ENCODE results near the gene DDX23.

Gene DDX23

GRCh38 chr12:48851883-48852733, at the start of gene DDX23:
Gene DDX23 (minus strand): TSS chr12:48852163. CDS start chr12:48845782, 6,381 bp downstream.
- Histone ChIP-seq H3K27ac (ENCODE audit: low read depth, low read length) (peak within 1 kb of the TSS; percentile 81), H3K27me3 (ENCODE audit: control insufficient read depth, insufficient read depth, low read length) (no peaks in the 10 kb centered on the region), H3K4me3 (ENCODE audit: low read depth, low read length) (peak within 1 kb of the TSS; percentile 94), H3K9me3 (ENCODE audit: control insufficient read depth, insufficient read depth, low read depth, low read length) (no peaks in the 10 kb centered on the region), H3K36me3 (ENCODE audit: control insufficient read depth, insufficient read depth, low read length) (peaks cover 6% of the 10 kb centered on the region; the same call in 1 of the 2 replicates), H3K4me1 (ENCODE audit: control insufficient read depth, insufficient read depth, low read length) (peaks cover 13% of the 10 kb centered on the region), H3K9ac (ENCODE audit: low read length) (peak within 1 kb of the TSS; percentile 97)

- H3K9me3 ChIP-seq (ENCODE audit: control insufficient read depth, insufficient read depth, low read depth, low read length), result no peaks in the 10 kb centered on the region
- H3K4me3 ChIP-seq (ENCODE audit: low read depth, low read length), result no peak overlapping the region
- H3K27ac ChIP-seq (ENCODE audit: low read depth, low read length), result no peak overlapping the region
- H3K36me3 ChIP-seq (ENCODE audit: control insufficient read depth, insufficient read depth, low read length), result no peaks in the 10 kb centered on the region
- H3K4me1 ChIP-seq (ENCODE audit: control insufficient read depth, insufficient read depth, low read length), result no peaks in the 10 kb centered on the region
- H3K27me3 ChIP-seq (ENCODE audit: control insufficient read depth, insufficient read depth, low read length), result no peaks in the 10 kb centered on the region
- no peak overlapping the region for H3K9ac ChIP-seq (ENCODE audit: low read length)
Observed at GRCh38 chr12:48901278-48901677, 49.3 kb upstream of the DDX23 start.

- Histone ChIP-seq H3K27ac (ENCODE audit: low read depth, low read length) (no peak overlapping the region), H3K4me1 (ENCODE audit: control insufficient read depth, insufficient read depth, low read length) (no peaks in the 10 kb centered on the region), H3K36me3 (ENCODE audit: control insufficient read depth, insufficient read depth, low read length) (no peaks in the 10 kb centered on the region), H3K9me3 (ENCODE audit: control insufficient read depth, insufficient read depth, low read depth, low read length) (no peaks in the 10 kb centered on the region), H3K27me3 (ENCODE audit: control insufficient read depth, insufficient read depth, low read length) (no peaks in the 10 kb centered on the region), H3K4me3 (ENCODE audit: low read depth, low read length) (no peak overlapping the region), H3K9ac (ENCODE audit: low read length) (no peak overlapping the region)
Observed at GRCh38 chr12:48899651-48900050, 47.7 kb upstream of the DDX23 start.

- Histone ChIP-seq H3K27ac (ENCODE audit: low read depth, low read length) (no peak overlapping the region), H3K27me3 (ENCODE audit: control insufficient read depth, insufficient read depth, low read length) (peaks cover 12% of the 10 kb centered on the region), H3K9ac (ENCODE audit: low read length) (no peak overlapping the region), H3K4me3 (ENCODE audit: low read depth, low read length) (no peak overlapping the region), H3K4me1 (ENCODE audit: control insufficient read depth, insufficient read depth, low read length) (no peaks in the 10 kb centered on the region), H3K9me3 (ENCODE audit: control insufficient read depth, insufficient read depth, low read depth, low read length) (no peaks in the 10 kb centered on the region), H3K36me3 (ENCODE audit: control insufficient read depth, insufficient read depth, low read length) (no peaks in the 10 kb centered on the region)
Observed at GRCh38 chr12:48894271-48894670, 42.3 kb upstream of the DDX23 start.

GRCh38 chr12:48890657-48891418, 38.9 kb upstream of the DDX23 start:
- no peak overlapping the region for H3K27ac ChIP-seq (ENCODE audit: low read depth, low read length)
- H3K27me3 ChIP-seq (ENCODE audit: control insufficient read depth, insufficient read depth, low read length), result peaks cover 12% of the 10 kb centered on the region
- H3K9ac ChIP-seq (ENCODE audit: low read length), result no peak overlapping the region
- no peaks in the 10 kb centered on the region for H3K36me3 ChIP-seq (ENCODE audit: control insufficient read depth, insufficient read depth, low read length)
- H3K4me1 ChIP-seq (ENCODE audit: control insufficient read depth, insufficient read depth, low read length), result no peaks in the 10 kb centered on the region
- no peaks in the 10 kb centered on the region for H3K9me3 ChIP-seq (ENCODE audit: control insufficient read depth, insufficient read depth, low read depth, low read length)
- peak overlapping the region; percentile 65 for H3K4me3 ChIP-seq (ENCODE audit: low read depth, low read length)

GRCh38 chr12:48889679-48890078, 37.7 kb upstream of the DDX23 start:
- H3K36me3 ChIP-seq (ENCODE audit: control insufficient read depth, insufficient read depth, low read length), result no peaks in the 10 kb centered on the region
- no peaks in the 10 kb centered on the region for H3K4me1 ChIP-seq (ENCODE audit: control insufficient read depth, insufficient read depth, low read length)
- H3K27ac ChIP-seq (ENCODE audit: low read depth, low read length), result no peak overlapping the region
- H3K27me3 ChIP-seq (ENCODE audit: control insufficient read depth, insufficient read depth, low read length), result peaks cover 12% of the 10 kb centered on the region
- H3K9ac ChIP-seq (ENCODE audit: low read length), result no peak overlapping the region
- no peak overlapping the region for H3K4me3 ChIP-seq (ENCODE audit: low read depth, low read length)
- H3K9me3 ChIP-seq (ENCODE audit: control insufficient read depth, insufficient read depth, low read depth, low read length), result no peaks in the 10 kb centered on the region

GRCh38 chr12:48883305-48884161, 31.6 kb upstream of the DDX23 start:
- no peaks in the 10 kb centered on the region for H3K9me3 ChIP-seq (ENCODE audit: control insufficient read depth, insufficient read depth, low read depth, low read length)
- H3K4me1 ChIP-seq (ENCODE audit: control insufficient read depth, insufficient read depth, low read length), result peaks cover 30% of the 10 kb centered on the region
- no peaks in the 10 kb centered on the region for H3K36me3 ChIP-seq (ENCODE audit: control insufficient read depth, insufficient read depth, low read length)
- H3K4me3 ChIP-seq (ENCODE audit: low read depth, low read length), result peak overlapping the region; percentile 8; the same call in 1 of the 2 replicates
- peak overlapping the region; percentile 21; the same call in 1 of the 2 replicates for H3K27ac ChIP-seq (ENCODE audit: low read depth, low read length)
- peak overlapping the region; percentile 63 for H3K9ac ChIP-seq (ENCODE audit: low read length)
- H3K27me3 ChIP-seq (ENCODE audit: control insufficient read depth, insufficient read depth, low read length), result 0 out of 2 replicates have a peak, but pooled peaks cover 3% of the 10 kb centered on the region

- Histone ChIP-seq H3K4me3 (ENCODE audit: low read depth, low read length) (0 out of 2 replicates have a peak overlapping the region, but pooled peaks have one; percentile 8), H3K4me1 (ENCODE audit: control insufficient read depth, insufficient read depth, low read length) (peaks cover 30% of the 10 kb centered on the region), H3K27ac (ENCODE audit: low read depth, low read length) (no peak overlapping the region), H3K9ac (ENCODE audit: low read length) (no peak overlapping the region), H3K36me3 (ENCODE audit: control insufficient read depth, insufficient read depth, low read length) (no peaks in the 10 kb centered on the region), H3K9me3 (ENCODE audit: control insufficient read depth, insufficient read depth, low read depth, low read length) (no peaks in the 10 kb centered on the region), H3K27me3 (ENCODE audit: control insufficient read depth, insufficient read depth, low read length) (0 out of 2 replicates have a peak, but pooled peaks cover 3% of the 10 kb centered on the region)
Observed at GRCh38 chr12:48882972-48883304, 31.0 kb upstream of the DDX23 start.

GRCh38 chr12:48882315-48882687, 30.3 kb upstream of the DDX23 start:
- H3K4me1 ChIP-seq (ENCODE audit: control insufficient read depth, insufficient read depth, low read length), result peaks cover 30% of the 10 kb centered on the region
- peak overlapping the region; percentile 54 for H3K4me3 ChIP-seq (ENCODE audit: low read depth, low read length)
- H3K27me3 ChIP-seq (ENCODE audit: control insufficient read depth, insufficient read depth, low read length), result 0 out of 2 replicates have a peak, but pooled peaks cover 3% of the 10 kb centered on the region
- H3K9me3 ChIP-seq (ENCODE audit: control insufficient read depth, insufficient read depth, low read depth, low read length), result no peaks in the 10 kb centered on the region
- no peak overlapping the region for H3K27ac ChIP-seq (ENCODE audit: low read depth, low read length)
- no peaks in the 10 kb centered on the region for H3K36me3 ChIP-seq (ENCODE audit: control insufficient read depth, insufficient read depth, low read length)
- no peak overlapping the region for H3K9ac ChIP-seq (ENCODE audit: low read length)

- 0 out of 2 replicates have a peak, but pooled peaks cover 3% of the 10 kb centered on the region for H3K27me3 ChIP-seq (ENCODE audit: control insufficient read depth, insufficient read depth, low read length)
- no peaks in the 10 kb centered on the region for H3K36me3 ChIP-seq (ENCODE audit: control insufficient read depth, insufficient read depth, low read length)
- H3K9ac ChIP-seq (ENCODE audit: low read length), result peak overlapping the region; percentile 7
- H3K27ac ChIP-seq (ENCODE audit: low read depth, low read length), result no peak overlapping the region
- H3K4me3 ChIP-seq (ENCODE audit: low read depth, low read length), result peak overlapping the region; percentile 54
- no peaks in the 10 kb centered on the region for H3K9me3 ChIP-seq (ENCODE audit: control insufficient read depth, insufficient read depth, low read depth, low read length)
- peaks cover 30% of the 10 kb centered on the region for H3K4me1 ChIP-seq (ENCODE audit: control insufficient read depth, insufficient read depth, low read length)
Observed at GRCh38 chr12:48881686-48882314, 29.8 kb upstream of the DDX23 start.
